Esophagus squamous epithelium (tissue), 5 donors: ENCODE measurements around the gene TRNAU1AP. TPM values are rescaled to one million over a fixed set of nuclear protein-coding genes. Genes with fewer than 3 reads are reported as not detected.
A peak's percentile ranks its signal among the peaks of the same experiment; 100 is the strongest.
"Not testable (repeated sequence)": the region's sequence is repeated elsewhere in the genome, so short reads cannot be mapped to it uniquely, and the experiment has no call there.

Experiments
- DNase-seq: peaks from one replicate; lab custom pipeline; 2025; lab: John Stamatoyannopoulos, UW
- H3K27ac ChIP-seq, 4 donors: fragments of 200-600 bp; sonication (generic); one replicate each; pipeline ENCODE4 v1.5.1; 2016 to 2019; ENCODE audit warnings: mild to moderate bottlenecking in 1 of 4
- H3K27me3 ChIP-seq, 4 donors: fragments of 200-600 bp; sonication (generic); 1 replicate in 3 of 4; 2 replicates in 1 of 4; pipeline versions ENCODE4 v1.5.1 to v1.6.0; 2017 to 2021; ENCODE audit warnings: antibody characterized with exemption in 1 of 4
- H3K36me3 ChIP-seq, 3 donors: fragments of 200-600 bp; sonication (generic); one replicate each; pipeline ENCODE4 v1.5.1; 2016 to 2019
- H3K4me1 ChIP-seq, 3 donors: fragments of 200-600 bp; sonication (generic); one replicate each; pipeline ENCODE4 v1.5.1; 2017 to 2019
- H3K4me3 ChIP-seq, 4 donors: fragments of 200-600 bp; sonication (generic); 1 replicate in 3 of 4; 2 replicates in 1 of 4; pipeline ENCODE4 v1.5.1; 2016 to 2019; ENCODE audit warnings: mild to moderate bottlenecking in 2 of 4, moderate library complexity in 1 of 4
- H3K9me3 ChIP-seq, 3 donors: fragments of 200-600 bp; sonication (generic); one replicate each; pipeline ENCODE4 v1.5.1; 2016 to 2019
- POLR2A ChIP-seq, 4 donors: fragments of 450-650 bp; IDR thresholded peaks; one replicate each; pipeline ENCODE4 v1.6.1; 2017; ENCODE audit warnings: antibody characterized with exemption in 4 of 4, mild to moderate bottlenecking in 4 of 4, moderate library complexity in 3 of 4
- WGBS, 2 donors: methylation state at CpG; one replicate each; pipeline ENCODE4 v1.1.5; 2018; 5-methylcytosine and 5-hydroxymethylcytosine counted together
- intact Hi-C: fragments of 100-400 bp; cut with DNase I; formaldehyde crosslinking; loops from one replicate; pipeline ENCODE4 v1.15.0; 2022
- total RNA-seq, 4 donors: library from RNA; depleted of rRNA; stranded (reverse); fragments of >200 nt; gene quantifications; one replicate each; pipeline ENCODE4 v1.1.0, GENCODE V29; 2016
- TF ChIP-seq, protein P1 (sequence below), 6 experiments: fragments of 450-650 bp in 4 of 6; fragments of 200-600 bp in 2 of 6; sonication (generic) in 2 of 6; IDR thresholded peaks; one replicate each; pipeline ENCODE4 v1.5.1; 2016 to 2019; ENCODE audit warnings: antibody characterized with exemption in 6 of 6, mild to moderate bottlenecking in 4 of 6, moderate library complexity in 4 of 6
- donor health status: DM: yes; HTN: yes; CAD: no.

TRNAU1AP gene
- total RNA-seq, 4 donors from 2014 or later: 12.4 to 21.4 (median 16.4) TPM

DNA sequence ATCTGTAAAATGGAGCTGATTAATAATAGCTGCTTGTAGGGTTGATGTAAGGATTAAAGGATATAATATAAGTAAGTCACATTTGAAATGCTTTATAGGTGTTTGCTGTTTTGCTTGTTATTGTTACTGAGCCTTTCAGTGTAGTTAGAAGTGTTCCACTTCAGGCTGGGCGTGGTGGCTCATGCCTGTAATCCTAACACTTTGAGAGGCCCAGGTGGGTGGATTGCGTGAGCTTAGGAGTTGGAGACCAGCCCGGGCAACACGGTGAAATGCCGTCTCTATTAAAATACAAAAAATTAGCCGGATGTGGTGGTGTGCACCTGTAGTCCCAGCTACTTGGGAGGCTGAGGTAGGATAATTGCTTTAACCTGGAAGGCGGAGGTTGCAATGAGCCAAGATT, 12.2 kb downstream of the TRNAU1AP start:
- DNase-seq: no peak
- no peak overlapping the region for H3K4me3 ChIP-seq
- peaks cover 12 to 100% (median 51%) of the 10 kb centered on the region in 3 donors for H3K36me3 ChIP-seq
- intact Hi-C loops: no loop called here
- H3K27me3 ChIP-seq: no peaks in the 10 kb centered on the region
- peaks cover 0 to 5% (median 0%) of the 10 kb centered on the region in 3 donors for H3K4me1 ChIP-seq
- no peaks in the 10 kb centered on the region for H3K9me3 ChIP-seq
- H3K27ac ChIP-seq: peak overlapping the region in 2 of 4 donors; percentile 45 to 62
- TF ChIP-seq, protein P1, sequence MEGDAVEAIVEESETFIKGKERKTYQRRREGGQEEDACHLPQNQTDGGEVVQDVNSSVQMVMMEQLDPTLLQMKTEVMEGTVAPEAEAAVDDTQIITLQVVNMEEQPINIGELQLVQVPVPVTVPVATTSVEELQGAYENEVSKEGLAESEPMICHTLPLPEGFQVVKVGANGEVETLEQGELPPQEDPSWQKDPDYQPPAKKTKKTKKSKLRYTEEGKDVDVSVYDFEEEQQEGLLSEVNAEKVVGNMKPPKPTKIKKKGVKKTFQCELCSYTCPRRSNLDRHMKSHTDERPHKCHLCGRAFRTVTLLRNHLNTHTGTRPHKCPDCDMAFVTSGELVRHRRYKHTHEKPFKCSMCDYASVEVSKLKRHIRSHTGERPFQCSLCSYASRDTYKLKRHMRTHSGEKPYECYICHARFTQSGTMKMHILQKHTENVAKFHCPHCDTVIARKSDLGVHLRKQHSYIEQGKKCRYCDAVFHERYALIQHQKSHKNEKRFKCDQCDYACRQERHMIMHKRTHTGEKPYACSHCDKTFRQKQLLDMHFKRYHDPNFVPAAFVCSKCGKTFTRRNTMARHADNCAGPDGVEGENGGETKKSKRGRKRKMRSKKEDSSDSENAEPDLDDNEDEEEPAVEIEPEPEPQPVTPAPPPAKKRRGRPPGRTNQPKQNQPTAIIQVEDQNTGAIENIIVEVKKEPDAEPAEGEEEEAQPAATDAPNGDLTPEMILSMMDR (IDR thresholded peaks at IDR 0.05): no peak
- TF ChIP-seq POLR2A (IDR thresholded peaks at IDR 0.05): no peak
- 67 to 80% methylated on average over 6 of the region's 7 CpGs for WGBS, 2 donors

DNA sequence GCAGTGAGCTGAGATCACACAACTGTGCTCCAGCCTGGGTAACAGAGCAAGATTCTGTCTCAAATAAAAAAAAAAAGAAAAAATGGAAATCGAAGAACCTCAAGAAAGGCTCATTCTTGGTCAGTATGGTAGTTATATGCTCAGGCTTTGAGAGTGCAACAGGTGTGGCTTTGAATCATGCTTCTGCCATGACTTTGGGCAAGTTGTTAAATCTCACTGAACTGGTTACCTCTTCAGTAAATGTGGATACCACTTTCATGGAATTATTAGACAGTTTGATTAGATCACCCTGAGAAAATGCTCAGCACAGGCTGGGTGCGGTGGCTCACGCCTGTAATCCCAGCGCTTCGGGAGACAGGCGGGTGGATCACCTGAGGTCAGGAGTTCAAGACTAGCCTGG, 12.8 kb downstream of the TRNAU1AP start:
- TF ChIP-seq, protein P1 (IDR thresholded peaks at IDR 0.05): no peak
- no peak for TF ChIP-seq POLR2A (IDR thresholded peaks at IDR 0.05)
- peak overlapping the region in 2 of 4 donors; percentile 45 to 62 for H3K27ac ChIP-seq
- intact Hi-C loops: no loop called here
- 93 to 97% methylated on average over 1 to 6 of the region's 6 CpGs for WGBS, 2 donors
- DNase-seq: no peak
- H3K9me3 ChIP-seq: no peaks in the 10 kb centered on the region
- peaks cover 12 to 100% (median 52%) of the 10 kb centered on the region in 3 donors for H3K36me3 ChIP-seq
- no peaks in the 10 kb centered on the region for H3K27me3 ChIP-seq
- H3K4me3 ChIP-seq: no peak overlapping the region
- H3K4me1 ChIP-seq: peaks cover 0 to 5% (median 0%) of the 10 kb centered on the region in 3 donors

DNA sequence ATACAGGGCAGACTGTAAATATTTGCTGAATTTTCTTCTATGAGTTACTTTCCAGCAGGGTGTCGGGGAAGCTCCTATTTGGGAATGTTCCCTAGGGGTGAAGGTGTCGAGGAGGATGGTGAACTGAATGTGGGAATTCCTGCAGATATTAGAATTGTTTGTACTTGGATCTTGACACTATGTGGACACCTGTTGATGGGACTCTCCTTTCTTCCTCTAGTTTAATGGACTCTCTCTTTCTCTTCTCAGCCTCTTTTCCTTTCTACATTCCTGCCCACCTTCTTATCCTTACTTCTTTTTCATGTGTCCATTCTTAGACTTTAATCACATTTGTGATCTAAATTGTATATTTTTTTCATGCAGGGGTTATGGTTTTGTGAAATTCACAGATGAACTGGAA, 14.0 kb downstream of the TRNAU1AP start:
- Histone ChIP-seq H3K27me3 (no peaks in the 10 kb centered on the region), H3K4me3 (no peak overlapping the region), H3K27ac (no peak overlapping the region), H3K36me3 (peaks cover 9 to 100% (median 43%) of the 10 kb centered on the region in 3 donors), H3K4me1 (peaks cover 0 to 5% (median 0%) of the 10 kb centered on the region in 3 donors), H3K9me3 (no peaks in the 10 kb centered on the region)
- TF ChIP-seq, protein P1 (IDR thresholded peaks at IDR 0.05): no peak
- no peak for TF ChIP-seq POLR2A (IDR thresholded peaks at IDR 0.05)
- intact Hi-C loops: no loop called here
- 80 to 96% methylated on average over 2 of the region's 2 CpGs for WGBS, 2 donors
- no peak for DNase-seq

DNA sequence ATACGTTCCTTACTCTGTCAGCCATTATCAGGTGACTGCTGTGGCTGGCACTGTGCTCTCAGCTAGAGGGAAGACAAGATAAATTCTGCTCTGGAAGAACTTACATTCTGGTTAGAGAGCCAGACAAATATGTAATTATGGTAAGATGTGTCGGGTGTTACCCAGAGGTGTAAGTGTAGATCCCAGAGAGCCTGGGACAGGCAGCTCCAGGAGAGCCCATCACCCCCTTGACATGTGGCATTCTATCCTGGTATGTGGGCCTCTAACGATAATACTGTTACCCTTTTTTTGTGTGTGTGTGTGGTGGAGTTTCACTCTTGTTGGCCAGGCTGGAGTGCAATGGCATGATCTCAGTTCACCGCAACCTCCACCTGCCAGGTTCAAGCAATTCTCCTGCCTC, 19.0 kb downstream of the TRNAU1AP start:
- TF ChIP-seq POLR2A (IDR thresholded peaks at IDR 0.05): no peak
- TF ChIP-seq, protein P1 (IDR thresholded peaks at IDR 0.05): no peak
- Histone ChIP-seq H3K9me3 (no peaks in the 10 kb centered on the region), H3K27me3 (no peaks in the 10 kb centered on the region), H3K27ac (no peak overlapping the region), H3K4me3 (no peak overlapping the region), H3K36me3 (peaks cover 3 to 99% (median 31%) of the 10 kb centered on the region in 3 donors), H3K4me1 (no peaks in the 10 kb centered on the region)
- DNase-seq: no peak
- intact Hi-C loops: no loop called here
- WGBS, 2 donors: 86 to 92% methylated on average over 3 to 4 of the region's 4 CpGs

DNA sequence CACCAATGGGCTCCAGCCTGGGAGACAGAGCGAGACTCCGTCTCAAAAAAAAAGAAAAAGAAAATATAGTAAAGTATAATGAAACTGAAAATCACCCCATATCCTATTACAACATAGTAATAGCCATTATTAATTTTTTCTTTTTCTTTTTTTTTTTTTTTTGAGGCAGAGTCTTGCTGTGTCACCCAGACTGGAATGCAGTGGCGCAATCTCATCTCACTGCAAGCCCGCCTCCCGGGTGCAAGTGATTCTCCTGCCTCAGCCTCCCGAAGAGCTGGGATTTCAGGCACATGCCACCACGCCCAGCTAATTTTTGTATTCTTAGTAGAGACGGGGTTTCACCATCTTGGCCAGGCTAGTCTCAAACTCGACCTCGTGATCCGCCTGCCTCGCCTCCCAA, 20.0 kb downstream of the TRNAU1AP start:
- intact Hi-C loops, H3K4me1 ChIP-seq, H3K27ac ChIP-seq, H3K9me3 ChIP-seq, H3K4me3 ChIP-seq, H3K27me3 ChIP-seq, DNase-seq: not testable (repeated sequence)
- peaks cover 3 to 99% (median 28%) of the 10 kb centered on the region in 3 donors for H3K36me3 ChIP-seq
- 74% methylated on average over 12 of the region's 12 CpGs for WGBS, 2 donors

DNA sequence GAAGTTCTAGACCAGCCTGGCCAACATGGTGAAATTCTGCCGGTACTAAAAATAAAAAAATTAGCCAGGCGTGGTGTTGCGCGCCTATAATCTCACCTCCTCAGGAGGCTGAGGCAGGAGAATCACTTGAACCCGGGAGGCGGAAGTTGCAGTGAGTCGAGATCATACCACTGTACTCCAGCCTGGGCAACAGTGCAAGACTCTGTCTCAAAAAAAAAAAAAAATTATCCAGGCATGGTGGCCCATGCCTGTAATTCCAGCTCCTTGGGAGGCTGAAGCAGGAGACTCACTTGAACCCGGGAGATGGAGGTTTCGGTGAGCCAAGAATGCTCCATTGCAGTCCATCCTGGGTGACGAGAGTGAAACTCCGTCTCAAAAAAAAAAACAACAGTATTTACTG, 20.7 kb downstream of the TRNAU1AP start:
- H3K4me3 ChIP-seq: no peak overlapping the region
- H3K27me3 ChIP-seq: no peaks in the 10 kb centered on the region
- TF ChIP-seq, protein P1 (IDR thresholded peaks at IDR 0.05): no peak
- no peak for TF ChIP-seq POLR2A (IDR thresholded peaks at IDR 0.05)
- no peak for DNase-seq
- H3K36me3 ChIP-seq: peaks cover 3 to 99% (median 28%) of the 10 kb centered on the region in 3 donors
- peaks cover 0 to 8% (median 2%) of the 10 kb centered on the region in 3 donors for H3K4me1 ChIP-seq
- no peak overlapping the region for H3K27ac ChIP-seq
- H3K9me3 ChIP-seq: no peaks in the 10 kb centered on the region
- WGBS, 2 donors: 95 to 96% methylated on average over 11 of the region's 11 CpGs
- intact Hi-C loops: no loop called here
